Neutrophil (primary cell): Measurements from ENCODE around the gene TSPYL1.

Experiments
- H3K27ac ChIP-seq: fragments of 200-600 bp; sonication (generic); 2 replicates; pipeline ENCODE4 v1.5.1; 2016; ENCODE audit warnings: mild to moderate bottlenecking, moderate library complexity
- H3K27me3 ChIP-seq: fragments of 200-600 bp; sonication (generic); 2 replicates; pipeline ENCODE4 v1.6.0; 2016; ENCODE audit warnings: mild to moderate bottlenecking
- H3K36me3 ChIP-seq: fragments of 200-600 bp; sonication (generic); 2 replicates; pipeline ENCODE4 v1.5.1; 2017
- H3K4me1 ChIP-seq, 2 experiments: fragments of 200-600 bp in 1 of 2; sonication (generic) in 1 of 2; 1 replicate in 1 of 2; 2 replicates in 1 of 2; pipeline versions ENCODE4 v1.5.1 to v1.6.1; 2013 to 2016; ENCODE audit warnings: low read depth in 1 of 2, low read length in 1 of 2, mild to moderate bottlenecking in 1 of 2, moderate library complexity in 1 of 2; ENCODE audit not compliant: control insufficient read depth in 1 of 2, insufficient read depth in 1 of 2
- H3K4me3 ChIP-seq, 2 experiments: fragments of 200-600 bp in 1 of 2; sonication (generic) in 1 of 2; 1 replicate in 1 of 2; 2 replicates in 1 of 2; pipeline ENCODE4 v1.5.1; 2013 to 2016; ENCODE audit warnings: low read depth in 1 of 2, low read length in 1 of 2, mild to moderate bottlenecking in 1 of 2, moderate library complexity in 1 of 2
- H3K9me3 ChIP-seq: fragments of 200-600 bp; sonication (generic); 2 replicates; pipeline ENCODE4 v1.5.1; 2016
- CTCF ChIP-seq: fragments of 200-600 bp; sonication (generic); IDR thresholded peaks from 2 replicates; pipeline ENCODE4 v1.5.1; 2016; ENCODE audit warnings: antibody characterized with exemption

TSPYL1 gene

GRCh38 chr6:116314218-116314617 lies 34.5 kb upstream of the TSPYL1 start:
- no peaks in the 10 kb centered on the region for H3K36me3 ChIP-seq
- peaks cover 0 to 4% of the 10 kb centered on the region in 2 experiments for H3K4me1 ChIP-seq
- no peaks in the 10 kb centered on the region for H3K9me3 ChIP-seq
- no peak overlapping the region for H3K27ac ChIP-seq
- no peak for TF ChIP-seq CTCF
- no peaks in the 10 kb centered on the region for H3K27me3 ChIP-seq
- no peak overlapping the region for H3K4me3 ChIP-seq

- TF ChIP-seq CTCF = no peak
Measured at GRCh38 chr6:116313101-116313776, 33.5 kb upstream of the TSPYL1 start.

GRCh38 chr6:116309657-116310056 lies 29.9 kb upstream of the TSPYL1 start:
- no peak for TF ChIP-seq CTCF
- Histone ChIP-seq H3K4me3 (no peak overlapping the region), H3K4me1 (peaks cover 0 to under 1% of the 10 kb centered on the region in 2 experiments), H3K9me3 (no peaks in the 10 kb centered on the region), H3K27ac (no peak overlapping the region), H3K36me3 (no peaks in the 10 kb centered on the region), H3K27me3 (no peaks in the 10 kb centered on the region)

More at GRCh38 chr6:116313101-116313776, 33.5 kb upstream of the TSPYL1 start:
- Histone ChIP-seq H3K27me3 (no peaks in the 10 kb centered on the region), H3K36me3 (no peaks in the 10 kb centered on the region), H3K9me3 (no peaks in the 10 kb centered on the region), H3K4me1 (peaks cover 0 to 4% of the 10 kb centered on the region in 2 experiments), H3K4me3 (no peak overlapping the region), H3K27ac (no peak overlapping the region)

- H3K4me3 ChIP-seq = no peak overlapping the region
- H3K27me3 ChIP-seq = no peaks in the 10 kb centered on the region
- H3K9me3 ChIP-seq = no peaks in the 10 kb centered on the region
- no peak for TF ChIP-seq CTCF
- no peak overlapping the region for H3K27ac ChIP-seq
- no peaks in the 10 kb centered on the region for H3K36me3 ChIP-seq
- no peaks in the 10 kb centered on the region for H3K4me1 ChIP-seq
Measured at GRCh38 chr6:116309001-116309400, 29.3 kb upstream of the TSPYL1 start.

- TF ChIP-seq CTCF = no peak
- Histone ChIP-seq H3K36me3 (no peaks in the 10 kb centered on the region), H3K4me3 (no peak overlapping the region), H3K27me3 (no peaks in the 10 kb centered on the region), H3K9me3 (no peaks in the 10 kb centered on the region), H3K4me1 (no peaks in the 10 kb centered on the region), H3K27ac (no peak overlapping the region)
Measured at GRCh38 chr6:116307633-116308032, 27.9 kb upstream of the TSPYL1 start.
